NCI-H2107 (cell line): Measurements from ENCODE around the gene FADS6.

Experiments used
- DNase-seq: peaks from one replicate; lab custom pipeline; 2025; lab: John Stamatoyannopoulos, UW

FADS6 gene

GRCh38 chr17:74892974-74893911 is at the start of gene FADS6:
Gene FADS6 (minus strand): TSS chr17:74893633. CDS start chr17:74893595, 38 bp downstream.
- DNase-seq, result no peak

GRCh38 chr17:74941128-74941725 is 47.8 kb upstream of the FADS6 start:
- DNase-seq, result no peak

GRCh38 chr17:74939534-74939933 is 46.1 kb upstream of the FADS6 start:
- DNase-seq, result no peak

GRCh38 chr17:74938194-74938950 is 44.9 kb upstream of the FADS6 start:
- no peak for DNase-seq

GRCh38 chr17:74937064-74938051 is 43.9 kb upstream of the FADS6 start:
- no peak for DNase-seq

- no peak for DNase-seq
Observed at GRCh38 chr17:74936470-74936799, 43.0 kb upstream of the FADS6 start.

- DNase-seq, result no peak
Observed at GRCh38 chr17:74935585-74936469, 42.4 kb upstream of the FADS6 start, which contains the start of gene OTOP3. Gene OTOP3 (plus strand): TSS chr17:74935898. CDS start chr17:74935922, 24 bp downstream.

- no peak for DNase-seq
Observed at GRCh38 chr17:74935048-74935447, 41.6 kb upstream of the FADS6 start.

- no peak for DNase-seq
Observed at GRCh38 chr17:74930535-74931036, 37.2 kb upstream of the FADS6 start.

GRCh38 chr17:74928786-74929185 is 35.4 kb upstream of the FADS6 start:
- DNase-seq, result no peak

GRCh38 chr17:74925242-74925641 is 31.8 kb upstream of the FADS6 start:
- DNase-seq, result no peak

- DNase-seq, result no peak
Observed at GRCh38 chr17:74924250-74924948, 31.0 kb upstream of the FADS6 start, which contains the start of gene OTOP2. Gene OTOP2 (plus strand): TSS chr17:74924273. CDS start chr17:74924633, 360 bp downstream.

GRCh38 chr17:74923538-74924249 is 30.3 kb upstream of the FADS6 start:
- DNase-seq, result no peak

- DNase-seq, result no peak
Observed at GRCh38 chr17:74922694-74923537, 29.5 kb upstream of the FADS6 start, which contains the start of gene USH1G. Gene USH1G (minus strand): TSS chr17:74923255. CDS start chr17:74923073, 182 bp downstream.

- DNase-seq, result no peak
Observed at GRCh38 chr17:74922172-74922571, 28.7 kb upstream of the FADS6 start.

GRCh38 chr17:74921769-74922168 is 28.3 kb upstream of the FADS6 start:
- DNase-seq, result no peak

- DNase-seq, result no peak
Observed at GRCh38 chr17:74921026-74921681, 27.7 kb upstream of the FADS6 start.
